Heart left ventricle (tissue), 16 donors: Measurements from ENCODE around the gene MMP21. TPM values are rescaled to one million over a fixed set of nuclear protein-coding genes. Genes with fewer than 3 reads are reported as not detected.
A peak's percentile ranks its signal among the peaks of the same experiment; 100 is the strongest.

Experiments
- ATAC-seq, 4 donors: fragments of 200-7000 bp; cut with Tn5 transposase; one replicate each; pipeline ENCODE4 v1.9.1; 2020 to 2022; ENCODE audit warnings: moderate library complexity in 4 of 4, mild to moderate bottlenecking in 3 of 4, moderate number of reproducible peaks in 1 of 4
- DNase-seq, 5 donors: peaks; one replicate each; pipeline ENCODE4 v3.0.0-alpha.2; 2020
- H3K27ac ChIP-seq, 12 donors: fragments of 200-600 bp; sonication (generic) in 4 of 12; one replicate each; pipeline versions ENCODE4 v1.5.0 to v1.8.0; 2016 to 2022; ENCODE audit warnings: mild to moderate bottlenecking in 2 of 12
- H3K27me3 ChIP-seq, 9 donors: fragments of 200-600 bp; sonication (generic) in 2 of 9; one replicate each; pipeline versions ENCODE4 v1.5.1 to v1.8.0; 2016 to 2022; ENCODE audit warnings: mild to moderate bottlenecking in 3 of 9
- H3K36me3 ChIP-seq, 9 donors: fragments of 200-600 bp; sonication (generic) in 2 of 9; one replicate each; pipeline versions ENCODE4 v1.5.0 to v1.8.0; 2018 to 2022; ENCODE audit warnings: mild to moderate bottlenecking in 2 of 9
- H3K4me1 ChIP-seq, 12 donors: fragments of 200-600 bp; sonication (generic) in 4 of 12; one replicate each; pipeline versions ENCODE4 v1.5.0 to v1.8.0; 2016 to 2022; ENCODE audit warnings: mild to moderate bottlenecking in 3 of 12
- H3K4me3 ChIP-seq, 12 donors: fragments of 200-600 bp; sonication (generic) in 4 of 12; one replicate each; pipeline versions ENCODE4 v1.5.0 to v1.8.0; 2017 to 2022; ENCODE audit warnings: mild to moderate bottlenecking in 9 of 12, moderate library complexity in 4 of 12
- H3K9me3 ChIP-seq, 12 donors: fragments of 200-600 bp; sonication (generic) in 4 of 12; one replicate each; pipeline versions ENCODE4 v1.5.0 to v1.8.0; 2016 to 2022; ENCODE audit warnings: mild to moderate bottlenecking in 1 of 12
- CTCF ChIP-seq, 12 donors: fragments of 200-600 bp; sonication (generic) in 4 of 12; IDR thresholded peaks; one replicate each; pipeline versions ENCODE4 v1.5.0 to v1.8.0; 2018 to 2022; ENCODE audit warnings: antibody characterized with exemption in 12 of 12, mild to moderate bottlenecking in 5 of 12
- POLR2A ChIP-seq, 2 donors: fragments of 450-650 bp; IDR thresholded peaks; one replicate each; pipeline ENCODE4 v1.6.1; 2017; ENCODE audit warnings: antibody characterized with exemption in 2 of 2, mild to moderate bottlenecking in 2 of 2, moderate library complexity in 2 of 2
- WGBS, 4 donors: extraction: QIAGEN DNeasy Blood & Tissue Kit in 2 of 4; methylation state at CpG; one replicate each; pipeline versions ENCODE4 v1.1.5 to v1.1.7; 2013 to 2018; 5-methylcytosine and 5-hydroxymethylcytosine counted together
- intact Hi-C, 10 donors: fragments of 100-400 bp; cut with DNase I; formaldehyde crosslinking; loops; one replicate each; pipeline versions ENCODE4 v1.11.1 to v1.14.2; 2022
- polyA plus RNA-seq, 2 donors: library from polyadenylated mRNA; stranded (reverse); fragments of 200-250 nt; gene quantifications; one replicate each; pipeline ENCODE4 v1.2.3, GENCODE V29; 2013
- total RNA-seq, 9 donors: library from RNA; depleted of rRNA in 2 of 9; stranded (reverse); fragments of >200 nt in 2 of 9; fragmentation: NEBNext Ultra II Directional in 3 of 9; extraction: Animal tissue kit (Norgen Biotek cat#: 25700) in 3 of 9; gene quantifications; one replicate each; pipeline versions ENCODE4 v1.1.0 to v1.2.4, GENCODE V29; 2016 to 2023
- donor health status: ischemic (EF 13 %, LVEDD 7.1; RV severe dilation, severe dysfunction).
- donor health status: healthy with polysubstance abuse.
- donor health status: DM: no; HTN: yes; CAD: no.
- donor health status: DM: no; HTN: no; CAD: no.
- donor health status: ischemic (EF 25% LVEDD 6.9; RV normal size, moderate dysfunction).
- donor health status: ischemic (EF 25% LVEDD 5.7; RV mildly dilated, moderate dysfunction).
- donor health status: healthy.
- donor health status: DM: yes; HTN: yes; CAD: no.
- donor health status: ischemic (EF 35%, LVEDD 5.7; RV mildly dilated, moderate dysfunction).
- donor health status: nonischemic (EF 11% LVEDD 7.7; RV severe dilation, severe dysfunction).
- donor health status: DM: yes; HTN: yes; CAD: no.
- donor health status: PGD.
- donor health status: ischemic (EF 29% LVEDD 5.4; RV normal size, mild dysfunction).
- donor health status: nonischemic (EF 23%, LVEDD 6.1; RV moderate dilation, normal function).

The MMP21 gene
- total and polyA plus RNA-seq, 11 donors: 0.09 to 0.25 (median 0.11) TPM; not detected in 8

GRCh38 chr10:125792342-125793300 lies 17.0 kb upstream of the MMP21 start:
- no peak for ATAC-seq
- no peak for TF ChIP-seq CTCF (IDR thresholded peaks at IDR 0.05)
- TF ChIP-seq POLR2A (IDR thresholded peaks at IDR 0.05): no peak
- Histone ChIP-seq H3K27me3 (no peaks in the 10 kb centered on the region), H3K36me3 (peaks cover 0 to 94% (median 79%) of the 10 kb centered on the region in 9 donors), H3K4me3 (no peak overlapping the region), H3K9me3 (no peaks in the 10 kb centered on the region), H3K27ac (no peak overlapping the region), H3K4me1 (peaks cover 0 to 10% (median 1%) of the 10 kb centered on the region in 12 donors)
- intact Hi-C loops: no loop called here
- WGBS, 4 donors: 88 to 94% (median 91%) methylated on average over 12 to 14 of the region's 14 CpGs
- no peak for DNase-seq

GRCh38 chr10:125788156-125789034 lies 12.8 kb upstream of the MMP21 start:
- Histone ChIP-seq H3K9me3 (no peaks in the 10 kb centered on the region), H3K27ac (no peak overlapping the region), H3K4me1 (no peaks in the 10 kb centered on the region), H3K27me3 (no peaks in the 10 kb centered on the region), H3K36me3 (peaks cover 0 to 53% (median 45%) of the 10 kb centered on the region in 9 donors), H3K4me3 (no peak overlapping the region)
- TF ChIP-seq CTCF (IDR thresholded peaks at IDR 0.05): no peak
- no peak for TF ChIP-seq POLR2A (IDR thresholded peaks at IDR 0.05)
- DNase-seq (no peak), ATAC-seq (peak in 1 of 4 donors; percentile 45)
- 87 to 90% (median 89%) methylated on average over 15 to 17 of the region's 17 CpGs for WGBS, 4 donors
- intact Hi-C loops: no loop called here

- Histone ChIP-seq H3K4me1 (no peaks in the 10 kb centered on the region), H3K27me3 (no peaks in the 10 kb centered on the region), H3K4me3 (no peak overlapping the region), H3K9me3 (no peaks in the 10 kb centered on the region), H3K27ac (no peak overlapping the region), H3K36me3 (peaks cover 0 to 27% (median 21%) of the 10 kb centered on the region in 9 donors)
- TF ChIP-seq CTCF (IDR thresholded peaks at IDR 0.05) (no peak), POLR2A (IDR thresholded peaks at IDR 0.05) (no peak)
- DNase-seq: no peak
- 71 to 90% (median 78%) methylated on average over 9 of the region's 9 CpGs for WGBS, 4 donors
- no peak for ATAC-seq
- intact Hi-C loops: no loop called here
Observed at GRCh38 chr10:125785791-125786190, 10.2 kb upstream of the MMP21 start.

GRCh38 chr10:125783957-125784356 lies 8.3 kb upstream of the MMP21 start:
- Histone ChIP-seq H3K27ac (no peak overlapping the region), H3K36me3 (peaks cover 0 to 15% (median 12%) of the 10 kb centered on the region in 9 donors), H3K4me3 (no peak overlapping the region), H3K27me3 (no peaks in the 10 kb centered on the region), H3K4me1 (no peaks in the 10 kb centered on the region), H3K9me3 (peaks cover 0 to 5% (median 0%) of the 10 kb centered on the region in 12 donors)
- WGBS, 4 donors: 88 to 93% (median 93%) methylated on average over 6 of the region's 6 CpGs
- intact Hi-C loops: no loop called here
- DNase-seq (no peak), ATAC-seq (no peak)
- no peak for TF ChIP-seq CTCF (IDR thresholded peaks at IDR 0.05)
- no peak for TF ChIP-seq POLR2A (IDR thresholded peaks at IDR 0.05)
